Mammary epithelial cell (primary cell): ENCODE results near the gene FZR1.

Experiments
- EZH2 ChIP-seq: IDR thresholded peaks from 2 replicates; pipeline ENCODE4 v1.6.1; 2012; ENCODE audit warnings: low read length, inconsistent platforms, borderline replicate concordance
- TF ChIP-seq, protein P1 (sequence below), 2 donors: IDR thresholded peaks in 1 of 2; conservative IDR thresholded peaks in 1 of 2; 2 replicates each; pipeline ENCODE4 v1.5.1; 2011 to 2012; ENCODE audit warnings: inconsistent platforms in 2 of 2, low read length in 2 of 2, mild to moderate bottlenecking in 2 of 2, control low read depth in 1 of 2, low read depth in 1 of 2; ENCODE audit not compliant: insufficient read depth in 1 of 2; ENCODE audit errors: extremely low read depth in 1 of 2

DNA sequence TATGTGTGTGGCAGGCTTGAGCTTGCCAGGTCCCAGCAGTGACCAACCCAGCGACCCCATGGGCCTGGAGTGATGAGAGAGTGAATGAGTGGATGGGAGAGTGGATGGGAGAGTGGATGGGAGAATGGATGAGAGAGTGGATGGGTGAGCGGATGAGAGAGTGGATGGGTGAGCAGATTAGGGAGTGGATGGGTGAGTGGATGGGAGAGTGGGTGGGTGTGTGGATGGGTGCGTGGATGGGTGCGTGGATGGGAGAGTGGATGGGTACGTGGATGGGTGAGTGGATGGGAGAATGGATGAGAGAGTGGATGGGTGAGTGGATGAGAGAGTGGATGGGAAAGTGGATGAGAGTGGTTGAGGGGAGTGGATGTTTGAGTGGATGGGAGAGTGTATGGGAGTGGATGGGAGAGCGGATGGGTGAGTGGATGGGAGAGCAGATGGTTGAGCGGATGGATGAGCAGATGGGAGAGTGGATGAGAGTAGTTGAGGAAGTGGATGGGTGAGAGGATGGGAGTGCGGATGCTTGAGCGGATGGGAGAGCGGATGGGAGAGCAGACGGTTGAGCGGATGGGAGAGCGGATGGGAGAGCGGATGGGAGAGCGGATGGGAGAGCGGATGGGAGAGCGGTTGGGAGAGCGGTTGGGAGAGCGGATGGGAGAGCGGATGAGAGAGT is 22.6 kb downstream of the FZR1 start:
- TF ChIP-seq, protein P1, sequence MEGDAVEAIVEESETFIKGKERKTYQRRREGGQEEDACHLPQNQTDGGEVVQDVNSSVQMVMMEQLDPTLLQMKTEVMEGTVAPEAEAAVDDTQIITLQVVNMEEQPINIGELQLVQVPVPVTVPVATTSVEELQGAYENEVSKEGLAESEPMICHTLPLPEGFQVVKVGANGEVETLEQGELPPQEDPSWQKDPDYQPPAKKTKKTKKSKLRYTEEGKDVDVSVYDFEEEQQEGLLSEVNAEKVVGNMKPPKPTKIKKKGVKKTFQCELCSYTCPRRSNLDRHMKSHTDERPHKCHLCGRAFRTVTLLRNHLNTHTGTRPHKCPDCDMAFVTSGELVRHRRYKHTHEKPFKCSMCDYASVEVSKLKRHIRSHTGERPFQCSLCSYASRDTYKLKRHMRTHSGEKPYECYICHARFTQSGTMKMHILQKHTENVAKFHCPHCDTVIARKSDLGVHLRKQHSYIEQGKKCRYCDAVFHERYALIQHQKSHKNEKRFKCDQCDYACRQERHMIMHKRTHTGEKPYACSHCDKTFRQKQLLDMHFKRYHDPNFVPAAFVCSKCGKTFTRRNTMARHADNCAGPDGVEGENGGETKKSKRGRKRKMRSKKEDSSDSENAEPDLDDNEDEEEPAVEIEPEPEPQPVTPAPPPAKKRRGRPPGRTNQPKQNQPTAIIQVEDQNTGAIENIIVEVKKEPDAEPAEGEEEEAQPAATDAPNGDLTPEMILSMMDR (conservative IDR thresholded peaks at IDR 0.05 in 1 of 2, IDR thresholded peaks at IDR 0.05 in 1 of 2; ENCODE audit: extremely low read depth in 1 of 2, insufficient read depth in 1 of 2, low read depth in 1 of 2, low read length in 2 of 2): no peak
- no peak for TF ChIP-seq EZH2
